Measurements from ENCODE around the gene ADARB1. TPM values are rescaled to one million over a fixed set of nuclear protein-coding genes. Genes with fewer than 3 reads are reported as not detected.

The ADARB1 gene
- total RNA-seq, 1 donor = 2.1 TPM

- DNase-seq (ENCODE audit: low read depth) = no peak
- TF ChIP-seq CTCF (IDR thresholded peaks at IDR 0.05; ENCODE audit: insufficient read depth, low read length) = no peak
- no peak overlapping the region for H3K4me3 ChIP-seq (ENCODE audit: low read depth, low read length)
Measured at GRCh38 chr21:45151445-45152160, 77.2 kb downstream of the ADARB1 start.

- no peak for TF ChIP-seq CTCF (IDR thresholded peaks at IDR 0.05; ENCODE audit: insufficient read depth, low read length)
- DNase-seq (ENCODE audit: low read depth) = no peak
- H3K4me3 ChIP-seq (ENCODE audit: low read depth, low read length) = no peak overlapping the region
Measured at GRCh38 chr21:45152265-45152746, 77.9 kb downstream of the ADARB1 start.

- no peak overlapping the region for H3K4me3 ChIP-seq (ENCODE audit: low read depth, low read length)
- TF ChIP-seq CTCF (IDR thresholded peaks at IDR 0.05; ENCODE audit: insufficient read depth, low read length) = no peak
- DNase-seq (ENCODE audit: low read depth) = peak; percentile 41
Measured at GRCh38 chr21:45153358-45154318, 79.3 kb downstream of the ADARB1 start.

- H3K4me3 ChIP-seq (ENCODE audit: low read depth, low read length) = no peak overlapping the region
- TF ChIP-seq CTCF (IDR thresholded peaks at IDR 0.05; ENCODE audit: insufficient read depth, low read length) = no peak
- DNase-seq (ENCODE audit: low read depth) = peak; percentile 30
Measured at GRCh38 chr21:45154511-45155508, 80.4 kb downstream of the ADARB1 start.

- DNase-seq (ENCODE audit: low read depth) = no peak
- TF ChIP-seq CTCF (IDR thresholded peaks at IDR 0.05; ENCODE audit: insufficient read depth, low read length) = no peak
- no peak overlapping the region for H3K4me3 ChIP-seq (ENCODE audit: low read depth, low read length)
Measured at GRCh38 chr21:45155910-45156309, 81.5 kb downstream of the ADARB1 start.

- no peak for TF ChIP-seq CTCF (IDR thresholded peaks at IDR 0.05; ENCODE audit: insufficient read depth, low read length)
- DNase-seq (ENCODE audit: low read depth) = no peak
- no peak overlapping the region for H3K4me3 ChIP-seq (ENCODE audit: low read depth, low read length)
Measured at GRCh38 chr21:45156459-45156858, 82.1 kb downstream of the ADARB1 start.
